Stimulated activated naive CD8-positive, alpha-beta T cell treated with anti-CD3 and anti-CD28 coated beads, Interleukin-15, amount 100 ng/mL, for 72 hours (primary cell): ENCODE data around the gene ZNF628.

Experiments used
- ATAC-seq: fragments of 150-1000 bp; cut with Tn5 transposase; 2 replicates; pipeline ENCODE4 v1.10.0; 2021; ENCODE audit warnings: mild to moderate bottlenecking, moderate library complexity
- DNase-seq, 2 donors: peaks; one replicate each; pipeline ENCODE4 v3.0.0; 2021 to 2022
- H3K27ac Mint-ChIP-seq, 2 donors: one replicate each; pipeline ENCODE4 v1.8.0; 2022; ENCODE audit warnings: mild to moderate bottlenecking in 2 of 2, mixed read lengths in 2 of 2, moderate library complexity in 2 of 2
- H3K27me3 Mint-ChIP-seq: one replicate; pipeline ENCODE4 v1.8.0; 2022; ENCODE audit warnings: mixed read lengths
- H3K4me1 Mint-ChIP-seq: one replicate; pipeline ENCODE4 v1.8.0; 2022; ENCODE audit warnings: mild to moderate bottlenecking, mixed read lengths
- H3K4me3 Mint-ChIP-seq, 2 donors: one replicate each; pipeline ENCODE4 v1.8.0; 2022; ENCODE audit warnings: mild to moderate bottlenecking in 2 of 2, mixed read lengths in 2 of 2, moderate library complexity in 1 of 2
- H3K9me3 Mint-ChIP-seq, 2 donors: one replicate each; pipeline ENCODE4 v1.8.0; 2022; ENCODE audit warnings: mixed read lengths in 2 of 2

The ZNF628 gene

DNA sequence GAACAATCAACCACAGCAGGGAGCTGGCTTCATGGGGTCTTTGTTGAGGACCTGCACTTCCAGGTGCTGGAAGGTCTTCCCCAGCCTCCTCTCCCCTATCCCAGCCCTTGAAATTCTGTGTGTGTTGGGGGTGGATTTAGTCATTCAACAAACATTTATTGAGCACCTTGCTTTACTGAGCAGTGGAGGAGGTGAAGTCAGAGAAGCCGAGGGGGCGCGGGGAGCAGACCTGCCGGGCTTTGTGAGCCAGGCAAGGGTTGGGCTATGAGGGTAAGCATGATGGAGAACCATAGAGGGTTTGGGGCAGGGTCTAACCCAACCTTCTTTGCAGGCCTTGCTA, 8.4 kb upstream of the ZNF628 start:
- Mint-ChIP-seq H3K4me3 (no peak overlapping the region), H3K4me1 (peaks cover under 1% of the 10 kb centered on the region)
- ATAC-seq = peak; percentile 31

DNA sequence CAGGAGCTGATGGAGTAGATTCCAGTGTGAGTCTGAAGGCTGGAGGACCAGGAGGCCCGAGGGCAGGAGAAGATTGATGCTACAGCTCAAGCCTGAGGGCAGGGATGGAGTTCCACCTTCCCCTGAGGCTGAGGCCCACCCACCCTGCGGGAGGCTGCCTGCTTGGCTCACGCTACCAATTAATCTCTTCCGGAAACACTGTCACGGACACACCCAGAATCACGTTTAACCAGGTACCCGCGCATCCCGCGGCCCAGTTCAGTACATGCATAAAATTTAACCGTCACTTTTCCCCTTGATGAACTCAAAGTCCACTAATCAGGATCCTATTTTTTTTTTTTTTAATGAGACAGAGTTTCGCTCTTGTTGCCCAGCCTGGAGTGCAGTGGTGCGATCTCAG, 5.2 kb upstream of the ZNF628 start:
- H3K4me1 Mint-ChIP-seq = peaks cover 11% of the 10 kb centered on the region
- H3K27me3 Mint-ChIP-seq = no peaks in the 10 kb centered on the region
- ATAC-seq = no peak
- no peak for DNase-seq
- H3K27ac Mint-ChIP-seq = no peak overlapping the region
- no peaks in the 10 kb centered on the region for H3K9me3 Mint-ChIP-seq
- no peak overlapping the region for H3K4me3 Mint-ChIP-seq

More for the DNA sequence above, 8.4 kb upstream of the ZNF628 start:
- no peak for DNase-seq
- Mint-ChIP-seq H3K9me3 (no peaks in the 10 kb centered on the region), H3K27me3 (no peaks in the 10 kb centered on the region), H3K27ac (no peak overlapping the region)

GRCh38 chr19:55472463-55472862, 4.0 kb upstream of the ZNF628 start:
- no peaks in the 10 kb centered on the region for H3K27me3 Mint-ChIP-seq
- H3K9me3 Mint-ChIP-seq = no peaks in the 10 kb centered on the region
- no peak overlapping the region for H3K27ac Mint-ChIP-seq
- no peak for DNase-seq
- no peak overlapping the region for H3K4me3 Mint-ChIP-seq
- H3K4me1 Mint-ChIP-seq = peaks cover 17% of the 10 kb centered on the region
- no peak for ATAC-seq

DNA sequence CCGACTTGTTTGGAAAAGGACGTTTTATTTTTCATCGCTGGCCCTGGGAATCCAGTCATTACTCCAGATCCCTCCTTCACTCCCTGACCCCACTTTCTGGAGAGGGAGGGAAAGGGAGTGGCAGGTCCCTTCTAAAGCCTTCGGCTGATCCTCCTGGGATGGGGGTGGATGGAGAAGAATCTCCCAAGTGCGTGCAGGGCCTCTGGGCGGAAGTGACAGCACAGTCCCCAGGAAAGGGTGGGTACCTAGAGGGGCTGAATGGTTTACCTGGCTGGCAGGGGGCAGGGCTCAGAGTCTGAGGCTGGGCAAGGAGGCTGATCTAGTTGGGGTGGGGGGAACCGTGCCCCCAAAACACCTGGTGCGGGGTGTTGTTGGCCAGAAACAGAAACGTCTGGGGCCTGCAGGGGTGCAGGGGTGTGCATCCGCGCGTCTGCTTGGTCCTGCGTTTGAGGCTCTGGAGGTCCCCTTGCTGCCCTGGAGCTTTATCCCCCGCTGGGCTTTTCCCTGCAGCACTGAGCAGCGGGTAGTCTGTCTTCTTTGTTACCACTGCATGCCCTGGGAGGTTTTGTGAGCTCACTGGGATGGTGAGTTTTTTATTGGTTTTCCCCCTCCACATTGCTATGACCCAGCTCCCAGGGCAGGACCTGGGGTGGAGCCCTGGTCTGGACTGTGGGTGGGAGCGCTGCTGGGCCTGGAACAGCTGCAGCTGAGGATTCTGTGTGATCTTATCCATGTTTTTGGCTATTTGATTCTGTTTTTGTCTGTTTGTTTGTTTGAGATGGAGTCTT, 3.0 kb upstream of the ZNF628 start:
- Mint-ChIP-seq H3K4me3 (no peak overlapping the region), H3K4me1 (peaks cover 26% of the 10 kb centered on the region), H3K27ac (no peak overlapping the region), H3K9me3 (no peaks in the 10 kb centered on the region), H3K27me3 (no peaks in the 10 kb centered on the region)
- no peak for DNase-seq
- no peak for ATAC-seq

- Mint-ChIP-seq H3K27ac (no peak overlapping the region), H3K4me1 (peaks cover 38% of the 10 kb centered on the region), H3K27me3 (no peaks in the 10 kb centered on the region), H3K9me3 (no peaks in the 10 kb centered on the region), H3K4me3 (peak overlapping the region in 1 of 2 donors; percentile 96)
- ATAC-seq (no peak), DNase-seq (no peak)
Measured at GRCh38 chr19:55474269-55475265, 1.9 kb upstream of the ZNF628 start.

- H3K4me1 Mint-ChIP-seq = peaks cover 44% of the 10 kb centered on the region
- H3K4me3 Mint-ChIP-seq = peak overlapping the region; percentile 95 to 96
- H3K9me3 Mint-ChIP-seq = no peaks in the 10 kb centered on the region
- ATAC-seq = no peak
- H3K27me3 Mint-ChIP-seq = no peaks in the 10 kb centered on the region
- H3K27ac Mint-ChIP-seq = peak overlapping the region; percentile 14 to 33
- DNase-seq = no peak
Measured at GRCh38 chr19:55477905-55478304, 1.5 kb downstream of the ZNF628 start.

GRCh38 chr19:55478364-55478763, 1.9 kb downstream of the ZNF628 start:
- Mint-ChIP-seq H3K4me3 (peak overlapping the region; percentile 95 to 96), H3K4me1 (peaks cover 44% of the 10 kb centered on the region), H3K27me3 (no peaks in the 10 kb centered on the region), H3K9me3 (no peaks in the 10 kb centered on the region), H3K27ac (peak overlapping the region; percentile 33 to 64)
- no peak for ATAC-seq
- no peak for DNase-seq

GRCh38 chr19:55479045-55479444, 2.6 kb downstream of the ZNF628 start:
- ATAC-seq (no peak), DNase-seq (no peak)
- Mint-ChIP-seq H3K4me1 (peaks cover 44% of the 10 kb centered on the region), H3K27ac (peak overlapping the region in 1 of 2 donors; percentile 49), H3K9me3 (no peaks in the 10 kb centered on the region), H3K4me3 (peak overlapping the region in 1 of 2 donors; percentile 18), H3K27me3 (no peaks in the 10 kb centered on the region)

DNA sequence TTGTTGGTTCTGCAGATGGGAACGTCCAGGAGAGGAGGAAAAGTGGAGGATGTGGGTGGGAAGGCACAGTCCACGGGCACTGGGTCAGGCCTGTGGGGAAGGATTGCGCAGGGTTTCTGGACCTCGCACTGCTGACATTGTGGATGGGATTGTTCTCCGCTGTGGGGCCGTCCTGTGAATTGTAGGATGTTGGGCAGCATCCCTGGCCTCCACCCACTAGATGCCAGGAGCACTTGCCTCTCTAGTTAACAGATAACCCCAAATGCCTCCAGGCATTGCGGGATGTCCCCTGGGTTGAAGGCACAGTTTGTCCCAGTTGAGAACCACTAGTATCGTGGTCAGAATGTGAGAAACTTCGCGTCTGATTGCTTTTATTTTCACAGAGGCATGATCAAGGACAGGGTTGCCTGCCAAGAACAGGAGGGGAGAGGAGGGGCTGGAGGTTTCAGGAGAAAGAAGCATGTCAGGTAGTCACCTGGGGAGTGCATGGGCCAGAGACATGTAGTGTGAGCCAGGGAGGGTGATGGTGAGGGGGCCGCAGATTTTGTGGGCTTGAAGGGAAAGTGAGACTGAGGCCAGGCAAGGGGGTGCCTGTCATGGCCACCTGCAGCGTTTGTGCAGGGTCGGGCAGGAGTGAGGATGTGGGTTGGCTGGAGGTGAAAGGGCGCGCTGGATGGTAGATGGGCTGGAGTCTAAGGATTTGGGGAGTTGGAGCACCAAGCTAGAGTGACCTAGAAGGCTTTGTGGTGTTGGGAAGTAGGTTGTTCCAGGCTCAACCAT, 3.2 kb downstream of the ZNF628 start:
- H3K4me3 Mint-ChIP-seq = peak overlapping the region in 1 of 2 donors; percentile 18
- peaks cover 49% of the 10 kb centered on the region for H3K4me1 Mint-ChIP-seq
- no peaks in the 10 kb centered on the region for H3K27me3 Mint-ChIP-seq
- ATAC-seq = no peak
- DNase-seq = no peak
- H3K9me3 Mint-ChIP-seq = no peaks in the 10 kb centered on the region
- peak overlapping the region in 1 of 2 donors; percentile 4 for H3K27ac Mint-ChIP-seq

DNA sequence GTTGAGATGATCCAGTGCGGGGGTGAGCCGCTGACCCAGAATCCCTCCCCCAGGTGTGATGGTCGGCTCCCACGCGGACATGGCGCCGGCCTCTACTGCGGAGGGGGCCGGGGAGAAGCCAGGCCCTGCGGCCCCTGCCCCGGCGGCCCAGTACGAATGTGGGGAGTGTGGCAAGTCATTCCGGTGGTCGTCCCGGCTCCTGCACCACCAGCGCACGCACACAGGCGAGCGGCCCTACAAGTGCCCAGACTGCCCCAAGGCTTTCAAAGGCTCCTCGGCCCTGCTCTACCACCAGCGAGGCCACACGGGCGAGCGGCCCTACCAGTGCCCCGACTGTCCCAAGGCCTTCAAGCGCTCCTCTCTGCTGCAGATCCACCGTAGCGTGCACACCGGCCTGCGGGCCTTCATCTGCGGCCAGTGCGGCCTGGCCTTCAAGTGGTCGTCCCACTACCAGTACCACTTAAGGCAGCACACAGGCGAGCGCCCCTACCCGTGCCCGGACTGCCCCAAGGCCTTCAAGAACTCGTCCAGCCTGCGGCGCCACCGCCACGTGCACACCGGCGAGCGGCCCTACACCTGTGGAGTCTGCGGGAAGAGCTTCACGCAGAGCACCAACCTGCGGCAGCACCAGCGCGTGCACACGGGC, 4.9 kb downstream of the ZNF628 start:
- H3K4me3 Mint-ChIP-seq = no peak overlapping the region
- no peaks in the 10 kb centered on the region for H3K27me3 Mint-ChIP-seq
- H3K9me3 Mint-ChIP-seq = no peaks in the 10 kb centered on the region
- DNase-seq (no peak), ATAC-seq (no peak)
- peaks cover 50% of the 10 kb centered on the region for H3K4me1 Mint-ChIP-seq
- no peak overlapping the region for H3K27ac Mint-ChIP-seq

DNA sequence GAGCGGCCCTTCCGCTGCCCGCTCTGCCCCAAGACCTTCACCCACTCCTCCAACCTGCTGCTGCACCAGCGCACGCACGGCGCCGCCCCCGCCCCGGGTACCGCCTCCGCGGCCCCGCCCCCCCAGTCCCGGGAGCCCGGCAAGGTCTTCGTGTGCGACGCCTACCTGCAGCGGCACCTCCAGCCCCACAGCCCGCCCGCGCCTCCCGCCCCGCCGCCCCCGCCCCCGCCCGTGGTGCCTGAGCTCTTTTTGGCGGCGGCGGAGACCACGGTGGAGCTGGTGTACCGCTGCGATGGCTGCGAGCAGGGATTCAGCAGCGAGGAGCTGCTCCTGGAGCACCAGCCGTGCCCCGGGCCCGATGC, 5.4 kb downstream of the ZNF628 start:
- Mint-ChIP-seq H3K4me1 (peaks cover 52% of the 10 kb centered on the region), H3K4me3 (no peak overlapping the region), H3K27me3 (no peaks in the 10 kb centered on the region), H3K9me3 (no peaks in the 10 kb centered on the region), H3K27ac (no peak overlapping the region)
- DNase-seq = no peak
- ATAC-seq = no peak

- Mint-ChIP-seq H3K4me1 (peaks cover 53% of the 10 kb centered on the region), H3K4me3 (no peak overlapping the region), H3K27ac (no peak overlapping the region), H3K9me3 (no peaks in the 10 kb centered on the region), H3K27me3 (no peaks in the 10 kb centered on the region)
- ATAC-seq (no peak), DNase-seq (no peak)
Measured at GRCh38 chr19:55482156-55482961, 5.9 kb downstream of the ZNF628 start.

GRCh38 chr19:55482967-55483705, 6.7 kb downstream of the ZNF628 start:
- DNase-seq = no peak
- no peak for ATAC-seq
- no peak overlapping the region for H3K27ac Mint-ChIP-seq
- peak overlapping the region in 1 of 2 donors; percentile 48 for H3K4me3 Mint-ChIP-seq
- no peaks in the 10 kb centered on the region for H3K27me3 Mint-ChIP-seq
- peaks cover 54% of the 10 kb centered on the region for H3K4me1 Mint-ChIP-seq
- no peaks in the 10 kb centered on the region for H3K9me3 Mint-ChIP-seq
